Spleen (tissue), 11 donors: ENCODE measurements around the gene MLXIP. TPM values are rescaled to one million over a fixed set of nuclear protein-coding genes. Genes with fewer than 3 reads are reported as not detected.

Experiments
- DNase-seq: peaks from one replicate; pipeline ENCODE4 v3.0.0-alpha.2; 2020
- H3K27ac ChIP-seq, 8 donors: fragments of 200-600 bp; sonication (generic) in 7 of 8; 1 replicate in 4 of 8; 2 replicates in 4 of 8; pipeline versions ENCODE4 v1.5.0 to v1.8.0; 2016 to 2021; ENCODE audit warnings: inconsistent platforms in 4 of 8, mild to moderate bottlenecking in 4 of 8, moderate library complexity in 1 of 8
- H3K27me3 ChIP-seq, 7 donors: fragments of 200-600 bp; sonication (generic) in 6 of 7; replicated peaks in 1 of 7; 1 replicate in 4 of 7; 2 replicates in 3 of 7; pipeline versions ENCODE4 v1.5.0 to v1.8.0; 2016 to 2021; ENCODE audit warnings: inconsistent platforms in 3 of 7, mild to moderate bottlenecking in 1 of 7
- H3K36me3 ChIP-seq, 6 donors: fragments of 200-600 bp; sonication (generic) in 5 of 6; 1 replicate in 4 of 6; 2 replicates in 2 of 6; pipeline versions ENCODE4 v1.5.0 to v1.8.0; 2016 to 2021; ENCODE audit warnings: inconsistent platforms in 2 of 6
- H3K4me1 ChIP-seq, 6 donors: fragments of 200-600 bp; sonication (generic) in 5 of 6; 1 replicate in 3 of 6; 2 replicates in 3 of 6; pipeline versions ENCODE4 v1.5.0 to v1.8.0; 2016 to 2021; ENCODE audit warnings: inconsistent platforms in 3 of 6
- H3K4me3 ChIP-seq, 8 donors: fragments of 200-600 bp; sonication (generic) in 7 of 8; 1 replicate in 4 of 8; 2 replicates in 4 of 8; pipeline versions ENCODE4 v1.5.0 to v1.8.0; 2016 to 2021; ENCODE audit warnings: inconsistent platforms in 4 of 8, mild to moderate bottlenecking in 4 of 8, moderate library complexity in 2 of 8
- H3K9me3 ChIP-seq, 8 donors: fragments of 200-600 bp; sonication (generic) in 7 of 8; 1 replicate in 4 of 8; 2 replicates in 4 of 8; pipeline versions ENCODE4 v1.5.0 to v1.8.0; 2016 to 2021; ENCODE audit warnings: inconsistent platforms in 4 of 8
- CTCF ChIP-seq, 11 experiments: fragments of 200-600 bp in 7 of 11; fragments of 450-650 bp in 4 of 11; sonication (generic) in 4 of 11; IDR thresholded peaks in 8 of 11; conservative IDR thresholded peaks in 3 of 11; 1 replicate in 7 of 11; 2 replicates in 4 of 11; pipeline versions ENCODE4 v1.4.0 to v1.8.0; 2016 to 2021; ENCODE audit warnings: antibody characterized with exemption in 11 of 11, inconsistent platforms in 4 of 11, mild to moderate bottlenecking in 1 of 11
- POLR2A ChIP-seq, 3 donors: fragments of 450-650 bp; IDR thresholded peaks; one replicate each; pipeline ENCODE4 v1.5.1; 2017; ENCODE audit warnings: antibody characterized with exemption in 3 of 3, mild to moderate bottlenecking in 1 of 3
- POLR2AphosphoS5 ChIP-seq, 3 donors: sonication (generic); formaldehyde crosslinking; IDR thresholded peaks; one replicate each; pipeline ENCODE4 v1.5.1; 2017; ENCODE audit warnings: antibody characterized with exemption in 3 of 3
- WGBS, 5 donors: extraction: QIAGEN DNeasy Blood & Tissue Kit in 3 of 5; methylation state at CpG; one replicate each; pipeline versions ENCODE4 v1.1.5 to v1.1.7; 2013 to 2018; 5-methylcytosine and 5-hydroxymethylcytosine counted together
- intact Hi-C: fragments of 100-400 bp; cut with DNase I; formaldehyde crosslinking; loops from one replicate; pipeline ENCODE4 v1.15.0; 2023; ENCODE audit warnings: low total_unique reads
- polyA plus RNA-seq, 3 donors: library from polyadenylated mRNA; stranded (reverse); fragments of 200-250 nt; gene quantifications; one replicate each; pipeline ENCODE4 v1.2.1, GENCODE V29; 2013
- total RNA-seq, 7 donors: library from RNA; depleted of rRNA in 3 of 7; stranded (reverse); fragments of >200 nt in 3 of 7; fragmentation: NEBNext Ultra II Directional in 4 of 7; extraction: Animal tissue kit (Norgen Biotek cat#: 25700) in 4 of 7; gene quantifications; one replicate each; pipeline versions ENCODE4 v1.1.0 to v1.2.1, GENCODE V29; 2016 to 2021
- donor health status: healthy with polysubstance abuse.
- donor health status: DM: no; HTN: no; CAD: no; lungs with moderate emphysema.
- donor health status: DM: no; HTN: no; CAD: no.
- donor health status: Bipolar disorder and iron deficiency.
- donor health status: healthy.
- donor health status: DM: no; HTN: no; CAD: no.
- donor health status: DM: yes; HTN: yes; CAD: no.

MLXIP gene
- total and polyA plus RNA-seq, 10 donors: 7.8 to 97.1 (median 66.8) TPM

GRCh38 chr12:122126342-122126635 lies 47.7 kb downstream of the MLXIP start:
- Histone ChIP-seq H3K36me3 (peaks cover 7 to 49% (median 41%) of the 10 kb centered on the region in 6 donors), H3K27ac (no peak overlapping the region), H3K4me3 (no peak overlapping the region), H3K9me3 (no peaks in the 10 kb centered on the region), H3K4me1 (peaks cover 6 to 55% (median 34%) of the 10 kb centered on the region in 6 donors), H3K27me3 (no peaks in the 10 kb centered on the region)
- DNase-seq: peak; percentile 42
- TF ChIP-seq POLR2A (IDR thresholded peaks at IDR 0.05): no peak
- no peak for TF ChIP-seq CTCF (IDR thresholded peaks at IDR 0.05 in 8 of 11, conservative IDR thresholded peaks at IDR 0.05 in 3 of 11)
- TF ChIP-seq POLR2AphosphoS5 (IDR thresholded peaks at IDR 0.05): no peak
- intact Hi-C loops: no loop called here
- WGBS, 5 donors: 77 to 89% (median 82%) methylated on average over 7 of the region's 7 CpGs

- Histone ChIP-seq H3K9me3 (no peaks in the 10 kb centered on the region), H3K4me3 (no peak overlapping the region), H3K4me1 (peaks cover 6 to 48% (median 31%) of the 10 kb centered on the region in 6 donors), H3K27ac (no peak overlapping the region), H3K27me3 (no peaks in the 10 kb centered on the region), H3K36me3 (peaks cover 7 to 56% (median 46%) of the 10 kb centered on the region in 6 donors)
- TF ChIP-seq POLR2AphosphoS5 (IDR thresholded peaks at IDR 0.05) (no peak), POLR2A (IDR thresholded peaks at IDR 0.05) (no peak), CTCF (IDR thresholded peaks at IDR 0.05 in 8 of 11, conservative IDR thresholded peaks at IDR 0.05 in 3 of 11) (no peak)
- intact Hi-C loops: no loop called here
- DNase-seq: peak; percentile 51
- 82 to 91% (median 90%) methylated on average over 13 to 15 of the region's 15 CpGs for WGBS, 5 donors
These were observed 48.4 kb downstream of the MLXIP start for GRCh38 chr12:122126713-122127597.

- H3K9me3 ChIP-seq: no peaks in the 10 kb centered on the region
- 90 to 99% (median 94%) methylated on average over 7 to 13 of the region's 13 CpGs for WGBS, 5 donors
- H3K27me3 ChIP-seq: no peaks in the 10 kb centered on the region
- H3K4me1 ChIP-seq: peaks cover 6 to 39% (median 27%) of the 10 kb centered on the region in 6 donors
- no peak overlapping the region for H3K27ac ChIP-seq
- no peak overlapping the region for H3K4me3 ChIP-seq
- H3K36me3 ChIP-seq: peaks cover 7 to 64% (median 54%) of the 10 kb centered on the region in 6 donors
- TF ChIP-seq POLR2AphosphoS5 (IDR thresholded peaks at IDR 0.05) (peak in 1 of 3 donors; percentile 53), CTCF (IDR thresholded peaks at IDR 0.05 in 8 of 11, conservative IDR thresholded peaks at IDR 0.05 in 3 of 11) (no peak)
- no peak for DNase-seq
- intact Hi-C loops: no loop called here
These were observed 49.3 kb downstream of the MLXIP start for GRCh38 chr12:122127839-122128238.

- TF ChIP-seq POLR2A (IDR thresholded peaks at IDR 0.05): no peak
- TF ChIP-seq CTCF (IDR thresholded peaks at IDR 0.05 in 8 of 11, conservative IDR thresholded peaks at IDR 0.05 in 3 of 11): no peak
- no peak for TF ChIP-seq POLR2AphosphoS5 (IDR thresholded peaks at IDR 0.05)
- DNase-seq: no peak
These were observed 49.9 kb downstream of the MLXIP start for GRCh38 chr12:122128481-122128880.

More at GRCh38 chr12:122128481-122128880, 49.9 kb downstream of the MLXIP start:
- Histone ChIP-seq H3K36me3 (peaks cover 7 to 71% (median 61%) of the 10 kb centered on the region in 6 donors), H3K9me3 (no peaks in the 10 kb centered on the region), H3K4me1 (peaks cover under 1 to 33% (median 20%) of the 10 kb centered on the region in 6 donors), H3K4me3 (no peak overlapping the region), H3K27me3 (no peaks in the 10 kb centered on the region), H3K27ac (no peak overlapping the region)
- 91 to 95% (median 92%) methylated on average over 4 to 5 of the region's 5 CpGs for WGBS, 5 donors
- intact Hi-C loops: no loop called here
